Measurements from ENCODE around the gene RPL18.

The RPL18 gene

DNA sequence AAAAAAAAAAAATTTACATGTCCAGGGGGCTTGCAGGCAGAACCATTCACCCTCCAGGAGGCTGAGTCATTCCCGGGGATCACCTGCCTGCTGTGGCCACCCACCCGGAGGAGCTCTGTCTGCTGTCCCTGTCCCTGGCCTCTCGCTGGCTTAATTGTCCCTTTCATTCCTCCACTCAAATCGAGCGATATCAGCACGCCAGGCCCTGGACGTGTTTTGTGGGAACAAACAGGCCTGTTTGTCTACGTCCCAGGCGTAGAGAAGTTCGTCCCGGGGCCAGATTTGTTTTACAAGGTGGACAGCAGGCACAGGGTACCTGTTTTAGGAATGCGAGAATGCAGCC, 45.8 kb downstream of the RPL18 start:
- no peak for DNase-seq

DNA sequence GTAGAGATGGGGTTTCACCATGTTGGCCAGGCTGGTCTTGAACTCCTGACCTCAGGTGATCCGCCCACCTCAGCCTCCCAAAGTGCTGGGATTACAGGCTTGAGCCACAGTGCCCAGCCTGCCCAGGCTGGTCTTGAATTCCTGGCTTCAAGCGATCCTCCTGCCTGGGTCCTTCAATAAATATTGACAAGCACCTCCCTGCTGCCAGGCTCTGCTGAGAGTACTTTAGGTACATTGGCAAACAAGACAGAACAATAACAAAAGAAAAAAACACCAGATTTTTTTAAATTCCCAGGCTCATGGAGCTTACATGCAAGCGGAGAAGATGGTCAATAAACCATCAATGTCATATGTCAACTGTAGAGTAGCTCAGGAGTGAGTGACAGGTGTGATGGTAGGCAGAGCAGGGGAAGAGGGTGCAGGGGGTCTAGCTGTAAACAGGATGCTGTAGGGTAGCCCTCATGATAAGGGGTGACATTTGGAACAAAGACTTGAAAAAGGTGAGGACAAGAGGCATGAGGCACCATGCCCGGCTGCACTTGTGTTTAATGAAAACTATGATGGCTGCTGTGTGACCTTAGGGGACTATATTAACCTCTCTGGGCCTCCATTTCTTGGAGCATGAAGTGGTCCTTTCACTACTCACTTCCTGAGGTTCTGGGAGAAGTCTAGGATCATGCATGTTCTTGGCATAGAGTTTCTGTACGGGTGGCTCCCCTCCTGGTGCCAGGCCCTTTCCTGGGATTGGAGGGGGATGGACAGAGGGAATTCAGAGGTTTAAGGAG, 47.4 kb downstream of the RPL18 start:
- no peak for DNase-seq

DNA sequence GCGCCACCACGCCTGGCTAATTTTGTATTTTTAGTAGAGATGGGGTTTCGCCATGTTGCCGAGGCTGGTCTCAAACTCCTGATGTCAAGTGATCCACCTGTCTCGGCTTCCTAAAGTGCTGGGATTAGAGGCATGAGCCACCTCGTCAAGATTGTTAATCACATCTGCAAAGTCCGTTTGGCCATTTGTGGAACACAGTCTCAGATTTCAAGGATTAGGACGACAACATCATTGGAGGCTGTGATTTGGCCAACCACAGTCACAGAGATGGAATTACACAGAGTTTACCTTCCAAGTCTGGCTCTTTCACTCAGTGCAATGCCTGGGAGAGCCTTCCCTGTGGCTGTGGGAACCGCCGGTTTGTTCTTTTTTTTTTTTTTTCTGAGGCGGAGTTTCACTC, 49.2 kb downstream of the RPL18 start:
- no peak for DNase-seq

DNA sequence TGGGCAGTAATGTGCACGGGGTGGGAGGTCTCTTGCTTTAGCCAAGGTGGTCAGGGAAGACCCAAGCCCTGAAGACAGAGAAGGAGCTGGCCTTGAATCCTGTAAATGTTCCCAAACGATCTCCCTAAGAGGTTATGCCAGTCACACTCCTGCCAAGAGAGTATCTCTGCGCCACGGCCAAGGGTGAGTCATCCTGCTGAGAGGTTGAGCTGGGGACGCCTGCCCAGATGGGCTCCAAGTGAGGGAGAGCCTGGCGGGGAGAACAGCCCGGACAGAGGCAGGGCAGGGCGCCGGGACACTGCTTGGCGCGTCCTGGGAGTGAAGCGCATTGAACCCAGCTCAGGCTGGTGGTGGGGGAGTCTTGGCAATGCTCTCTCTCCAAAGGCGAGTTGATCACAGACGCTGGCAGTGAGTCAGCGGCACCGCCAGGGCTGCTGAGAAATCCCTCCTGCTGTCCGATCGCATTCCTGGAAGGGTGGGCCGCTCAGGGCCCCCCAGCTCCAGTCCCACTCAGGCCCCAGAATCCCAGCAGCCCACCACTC, 50.6 kb downstream of the RPL18 start:
- DNase-seq, result peak; percentile 96
